Endothelial cell of umbilical vein (primary cell): Measurements from ENCODE around the gene GALNT10.

Experiments used
- CTCF ChIP-seq, 2 donors: IDR thresholded peaks; 1 replicate in 1 of 2; 2 replicates in 1 of 2; pipeline ENCODE4 v1.5.1; 2011; ENCODE audit warnings: low read length in 2 of 2, mild to moderate bottlenecking in 2 of 2, moderate library complexity in 2 of 2, control low read depth in 1 of 2, inconsistent platforms in 1 of 2, low read depth in 1 of 2; ENCODE audit not compliant: insufficient read depth in 1 of 2; ENCODE audit errors: extremely low read depth in 1 of 2
- EZH2 ChIP-seq: IDR thresholded peaks from 2 replicates; pipeline ENCODE4 v1.6.1; 2012; ENCODE audit warnings: borderline replicate concordance, low read depth, mild to moderate bottlenecking, moderate library complexity, low read length, inconsistent platforms; ENCODE audit not compliant: severe bottlenecking
- GATA2 ChIP-seq: IDR thresholded peaks from 2 replicates; pipeline ENCODE4 v1.7.0; 2011; ENCODE audit warnings: low read depth, mild to moderate bottlenecking, moderate library complexity, mixed read lengths, low read length; ENCODE audit not compliant: insufficient read length, insufficient read depth
- MAX ChIP-seq: IDR thresholded peaks from 2 replicates; pipeline ENCODE4 v1.6.1; 2011; ENCODE audit not compliant: insufficient read depth, insufficient read length
- MYC ChIP-seq: IDR thresholded peaks from one replicate; pipeline ENCODE4 v1.6.1; 2011; ENCODE audit warnings: mild to moderate bottlenecking, low read depth, low read length
- POLR2A ChIP-seq: IDR thresholded peaks from 2 replicates; pipeline ENCODE4 v1.6.1; 2012; ENCODE audit warnings: low read depth, mild to moderate bottlenecking, control low read depth, low read length
- POLR2AphosphoS5 ChIP-seq: IDR thresholded peaks from 2 replicates; pipeline ENCODE4 v1.6.1; 2012; ENCODE audit warnings: low read depth, mild to moderate bottlenecking, control low read depth, low read length, moderate library complexity; ENCODE audit not compliant: insufficient read depth

GRCh38 chr5:154217462-154217861, 26.9 kb downstream of the GALNT10 start:
- no peak for TF ChIP-seq CTCF (IDR thresholded peaks at IDR 0.05; ENCODE audit: extremely low read depth in 1 of 2, insufficient read depth in 1 of 2, low read depth in 1 of 2, low read length in 2 of 2)
- no peak for TF ChIP-seq POLR2A
- TF ChIP-seq MAX = no peak
- TF ChIP-seq GATA2 = no peak
- TF ChIP-seq POLR2AphosphoS5 = no peak
- no peak for TF ChIP-seq EZH2
- TF ChIP-seq MYC = no peak
